ENCODE results near the gene METTL25B. TPM values are rescaled to one million over a fixed set of nuclear protein-coding genes. Genes with fewer than 3 reads are reported as not detected.

METTL25B gene
- total and polyA plus RNA-seq, 2 of the 4 experiments (the other 2 are of a cell fraction): 2.3 to 10.1 TPM

- Histone ChIP-seq H2BK20ac (ENCODE audit: low read depth, low read length) (no peak overlapping the region), H3K27me3 (ENCODE audit: control insufficient read depth, insufficient read depth, low read length) (no peaks in the 10 kb centered on the region), H3K9ac (ENCODE audit: low read depth, low read length) (peak overlapping the region; percentile 76; the same call in 1 of the 2 replicates), H3K4me1 (ENCODE audit: control insufficient read depth, insufficient read depth, low read length) (peaks cover 33% of the 10 kb centered on the region), H3K14ac (replicated peaks; ENCODE audit: low read depth, low read length) (peak overlapping the region; percentile 78; the same call in 1 of the 2 replicates), H3K23ac (ENCODE audit: low read depth, low read length) (no peak overlapping the region), H3K56ac (ENCODE audit: extremely low read depth, insufficient read depth, low read length) (no peak overlapping the region), H3K79me1 (ENCODE audit: low read depth in 1 of 2, low read length in 2 of 2) (peaks cover 6 to 68% of the 10 kb centered on the region in 2 experiments; a peak in 2 of 4 replicates), H3K4me3 (ENCODE audit: insufficient read depth, low read depth, low read length) (no peak overlapping the region), H2AFZ (replicated peaks; ENCODE audit: low read length, poor library complexity) (no peak overlapping the region), H4K20me1 (ENCODE audit: insufficient read depth, low read length) (0 out of 2 replicates have a peak, but pooled peaks cover 11% of the 10 kb centered on the region), H3K27ac (ENCODE audit: insufficient read depth, low read length) (peak overlapping the region; percentile 94; the same call in 1 of the 2 replicates), H2BK15ac (ENCODE audit: low read depth, low read length) (peak overlapping the region; percentile 83; the same call in 1 of the 3 replicates), H3K9me1 (ENCODE audit: insufficient read depth, low read length) (peaks cover 22% of the 10 kb centered on the region; the same call in 1 of the 2 replicates), H4K5ac (ENCODE audit: low read depth, low read length) (peak overlapping the region; percentile 97), H4K8ac (ENCODE audit: low read depth in 2 of 2, low read length in 2 of 2) (peak overlapping the region; percentile 89 to 96), H2BK120ac (ENCODE audit: low read depth, low read length) (no peak overlapping the region), H3K36me3 (ENCODE audit: control insufficient read depth, insufficient read depth, low read length) (peaks cover 22% of the 10 kb centered on the region), H3K18ac (ENCODE audit: low read depth, low read length) (no peak overlapping the region), H3K9me3 (ENCODE audit: control insufficient read depth, insufficient read depth, low read length) (no peaks in the 10 kb centered on the region), H2BK5ac (ENCODE audit: low read depth, low read length, poor library complexity, severe bottlenecking) (peak overlapping the region; percentile 98), H2AK9ac (replicated peaks; ENCODE audit: low read depth, low read length, poor library complexity) (peak overlapping the region; percentile 4), H3K4ac (ENCODE audit: low read depth, low read length) (peak overlapping the region; percentile 96), H3K4me2 (ENCODE audit: low read depth, low read length) (peak overlapping the region; percentile 91; the same call in 1 of the 2 replicates), H4K91ac (ENCODE audit: insufficient read depth, low read depth, low read length) (peak overlapping the region; percentile 96), H2AK5ac (ENCODE audit: low read depth, low read length) (peak overlapping the region; percentile 98; the same call in 1 of the 2 replicates)
- intact Hi-C loops (cut with micrococcal nuclease) (no loop called here), dilution Hi-C loops (cut with HindIII; ENCODE audit: low sequenced_read_pairs, unreplicated experiment) (no loop called here), in situ Hi-C loops (cut with MboI; ENCODE audit: low sequenced_read_pairs) (no loop called here)
- ChIA-PET POLR2A (ENCODE audit: unreplicated experiment) (no interaction called here), CTCF (interaction anchor here (1.2 kb wide), 1 partner anchor 56 kb away, joined by 4 read pairs; no protein-coding TSS in a partner anchor)
- BruUV-seq (replicated peaks): no TSS peak
- WGBS, 2 experiments (ENCODE audit: extremely low coverage in 2 of 2, insufficient read length in 1 of 2): 77% methylated on average over 2 of the region's 3 CpGs; no CpG with 5 or more reads in 1 of the 2 experiments
- ATAC-seq (ENCODE audit: low read depth) (no peak), DNase-seq (no peak)
- TF ChIP-seq MAFK (IDR thresholded peaks at IDR 0.05; ENCODE audit: low read depth, low read length): no peak
- TF ChIP-seq RAD21 (IDR thresholded peaks at IDR 0.05; ENCODE audit: low read length): no peak
- TF ChIP-seq FOS (IDR thresholded peaks at IDR 0.05; ENCODE audit: low read depth, low read length): no peak
- no peak for TF ChIP-seq NFE2L2 (IDR thresholded peaks at IDR 0.05; ENCODE audit: low read depth, low read length)
- TF ChIP-seq SMC3 (IDR thresholded peaks at IDR 0.05; ENCODE audit: low read depth, low read length): no peak
- TF ChIP-seq CTCF (conservative IDR thresholded peaks at IDR 0.05; ENCODE audit: low read depth, low read length): no peak
- TF ChIP-seq BHLHE40 (IDR thresholded peaks at IDR 0.05; ENCODE audit: low read depth, low read length): no peak
- TF ChIP-seq POLR2A (IDR thresholded peaks at IDR 0.05; ENCODE audit: low read depth, low read length): no peak
- no peak for TF ChIP-seq CHD1 (IDR thresholded peaks at IDR 0.05; ENCODE audit: low read depth, low read length)
- TF ChIP-seq RFX5 (IDR thresholded peaks at IDR 0.05; ENCODE audit: low read depth, low read length): no peak
- no peak for TF ChIP-seq MXI1 (IDR thresholded peaks at IDR 0.05; ENCODE audit: borderline replicate concordance, low read depth, low read length)
These were observed 17.6 kb downstream of the METTL25B start for GRCh38 chr1:156745881-156746280.

All from IMR-90 (cell line).